GM10266 (cell line): ENCODE data around the gene ARHGEF4.

ENCODE experiments used
- DNase-seq: peaks from one replicate; pipeline ENCODE4 v3.0.0; 2012; ENCODE audit errors: extremely low spot score
- CTCF ChIP-seq: IDR thresholded peaks from 2 replicates; pipeline ENCODE4 v1.5.1; 2012; ENCODE audit warnings: mild to moderate bottlenecking, low read depth; ENCODE audit not compliant: control insufficient read depth, insufficient read depth; ENCODE audit errors: missing control alignments

The ARHGEF4 gene

GRCh38 chr2:131031875-131032274, 195.2 kb downstream of the ARHGEF4 start:
- DNase-seq: no peak

GRCh38 chr2:131032393-131032836, 195.7 kb downstream of the ARHGEF4 start:
- TF ChIP-seq CTCF: no peak
- DNase-seq: no peak

More at GRCh38 chr2:131031875-131032274, 195.2 kb downstream of the ARHGEF4 start:
- no peak for TF ChIP-seq CTCF

- no peak for TF ChIP-seq CTCF
These were observed 197.0 kb downstream of the ARHGEF4 start for GRCh38 chr2:131033786-131034121.

GRCh38 chr2:131034122-131035051, 197.7 kb downstream of the ARHGEF4 start:
- TF ChIP-seq CTCF: no peak
- DNase-seq: no peak

More at GRCh38 chr2:131033786-131034121, 197.0 kb downstream of the ARHGEF4 start:
- no peak for DNase-seq

- no peak for DNase-seq
- no peak for TF ChIP-seq CTCF
These were observed 198.6 kb downstream of the ARHGEF4 start for GRCh38 chr2:131035112-131035825.

GRCh38 chr2:131035826-131036231, 199.1 kb downstream of the ARHGEF4 start:
- no peak for DNase-seq
- TF ChIP-seq CTCF: no peak
